Thoracic aorta (tissue), 2 donors: Measurements from ENCODE around the gene RALGAPA2. TPM values are rescaled to one million over a fixed set of nuclear protein-coding genes. Genes with fewer than 3 reads are reported as not detected.

ENCODE experiments used
- ATAC-seq: fragments of 150-250 bp; one replicate; pipeline ENCODE4 v1.8.0; 2017; ENCODE audit warnings: low read depth; ENCODE audit not compliant: insufficient number of reproducible peaks, low FRiP score
- DNase-seq: peaks from one replicate; pipeline ENCODE4 v3.0.0-alpha.2; 2020; ENCODE audit warnings: low spot score
- H3K27ac ChIP-seq, 2 donors: fragments of 200-600 bp; sonication (generic); 1 replicate in 1 of 2; 2 replicates in 1 of 2; pipeline ENCODE4 v1.5.1; 2016; ENCODE audit warnings: mild to moderate bottlenecking in 2 of 2, moderate library complexity in 2 of 2
- H3K27me3 ChIP-seq: fragments of 200-600 bp; sonication (generic); replicated peaks from 2 replicates; pipeline ENCODE4 v1.6.0; 2016; ENCODE audit warnings: mild to moderate bottlenecking; ENCODE audit not compliant: insufficient read depth
- H3K36me3 ChIP-seq: fragments of 200-600 bp; sonication (generic); one replicate; pipeline ENCODE4 v1.5.1; 2016
- H3K4me1 ChIP-seq, 2 donors: fragments of 200-600 bp; sonication (generic); 1 replicate in 1 of 2; 2 replicates in 1 of 2; pipeline versions ENCODE4 v1.5.1 to v1.6.0; 2016; ENCODE audit warnings: low read depth in 2 of 2, mild to moderate bottlenecking in 1 of 2; ENCODE audit not compliant: control insufficient read depth in 1 of 2
- H3K4me3 ChIP-seq: fragments of 200-600 bp; sonication (generic); 2 replicates; pipeline ENCODE4 v1.5.1; 2016; ENCODE audit warnings: mild to moderate bottlenecking
- H3K9me3 ChIP-seq: fragments of 200-600 bp; sonication (generic); 2 replicates; pipeline ENCODE4 v1.5.1; 2016
- CTCF ChIP-seq: fragments of 200-600 bp; sonication (generic); IDR thresholded peaks from one replicate; pipeline ENCODE4 v1.5.1; 2019; ENCODE audit warnings: antibody characterized with exemption
- total RNA-seq, 2 donors: library from RNA; depleted of rRNA; stranded (reverse); fragments of >200 nt; gene quantifications; one replicate each; pipeline versions ENCODE4 v1.1.0 to v1.2.3, GENCODE V29; 2016

The RALGAPA2 gene
- total RNA-seq, 2 donors from 2014 or later, result 20.3 to 48.3 TPM

GRCh38 chr20:20426655-20426907 lies 285.9 kb downstream of the RALGAPA2 start:
- ATAC-seq (no peak), DNase-seq (no peak)
- H3K27me3 ChIP-seq, result no peaks in the 10 kb centered on the region
- H3K36me3 ChIP-seq, result no peaks in the 10 kb centered on the region
- no peak overlapping the region for H3K27ac ChIP-seq
- H3K4me1 ChIP-seq, result no peaks in the 10 kb centered on the region
- no peaks in the 10 kb centered on the region for H3K9me3 ChIP-seq
- no peak for TF ChIP-seq CTCF
- H3K4me3 ChIP-seq, result no peak overlapping the region

GRCh38 chr20:20425823-20426654 lies 286.4 kb downstream of the RALGAPA2 start:
- ATAC-seq (no peak), DNase-seq (no peak)
- Histone ChIP-seq H3K27ac (no peak overlapping the region), H3K4me1 (no peaks in the 10 kb centered on the region), H3K9me3 (no peaks in the 10 kb centered on the region), H3K4me3 (no peak overlapping the region), H3K27me3 (no peaks in the 10 kb centered on the region), H3K36me3 (no peaks in the 10 kb centered on the region)
- TF ChIP-seq CTCF, result no peak

DNA sequence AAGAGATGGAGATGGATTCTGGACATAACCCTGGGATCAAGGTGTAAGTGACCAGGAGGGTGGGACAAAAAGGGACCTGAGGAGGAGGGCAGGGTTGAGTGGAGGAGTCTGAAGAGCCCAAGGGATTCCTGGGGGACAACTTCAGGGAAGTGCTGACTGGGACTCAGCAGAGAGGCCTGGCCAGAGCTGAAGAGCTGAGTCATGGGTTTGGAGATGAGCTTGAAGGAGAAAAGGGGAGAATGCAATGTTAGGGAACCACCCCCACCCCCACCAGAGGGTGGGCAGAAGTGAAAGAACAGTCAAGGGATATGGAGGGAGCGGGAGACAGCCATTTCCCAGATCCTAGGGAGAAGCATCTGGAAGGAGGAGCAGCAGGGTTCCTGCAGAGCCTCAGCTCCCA lies 289.3 kb downstream of the RALGAPA2 start:
- no peak overlapping the region for H3K4me3 ChIP-seq
- H3K27ac ChIP-seq, result no peak overlapping the region
- no peaks in the 10 kb centered on the region for H3K9me3 ChIP-seq
- ATAC-seq (no peak), DNase-seq (no peak)
- no peaks in the 10 kb centered on the region for H3K36me3 ChIP-seq
- TF ChIP-seq CTCF, result no peak
- H3K4me1 ChIP-seq, result no peaks in the 10 kb centered on the region
- no peaks in the 10 kb centered on the region for H3K27me3 ChIP-seq

DNA sequence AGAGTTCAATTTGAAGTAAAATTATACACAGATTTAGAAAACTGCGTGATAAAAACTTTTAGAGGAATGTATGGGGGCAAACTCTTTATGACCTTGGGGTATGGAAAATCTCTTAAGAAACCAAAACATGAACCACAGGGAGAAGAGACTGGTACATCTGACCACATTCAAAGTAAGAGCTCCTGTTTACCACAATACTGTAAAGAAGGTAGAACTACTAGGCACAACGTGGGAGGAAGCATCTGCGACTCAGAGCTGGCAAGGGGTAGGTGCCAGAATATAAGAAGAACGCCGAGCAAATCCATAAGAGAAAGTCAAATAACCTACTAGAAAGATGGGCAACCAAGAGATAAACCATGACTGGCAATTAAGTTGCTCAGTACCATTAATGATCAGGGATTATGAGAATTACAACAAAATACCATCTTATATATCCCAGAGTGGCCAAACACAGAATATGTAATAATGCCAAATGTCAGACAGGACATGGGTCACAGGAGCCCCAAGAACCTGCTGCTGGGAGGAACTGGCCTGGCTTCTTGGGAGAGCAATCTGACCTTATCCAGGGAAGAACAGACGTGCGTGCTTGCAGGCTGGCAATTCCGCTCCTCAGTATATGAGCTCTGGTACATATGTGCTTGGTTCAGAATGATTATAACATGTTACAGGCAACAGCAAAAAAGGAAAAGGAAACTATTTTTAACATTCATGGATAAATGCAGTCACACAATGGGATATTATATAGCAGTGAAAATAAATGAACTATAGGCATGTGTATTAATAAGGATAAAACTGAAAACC lies 294.4 kb downstream of the RALGAPA2 start:
- Histone ChIP-seq H3K4me3 (no peak overlapping the region), H3K27ac (no peak overlapping the region), H3K9me3 (no peaks in the 10 kb centered on the region), H3K4me1 (no peaks in the 10 kb centered on the region), H3K27me3 (no peaks in the 10 kb centered on the region), H3K36me3 (no peaks in the 10 kb centered on the region)
- ATAC-seq (no peak), DNase-seq (no peak)
- no peak for TF ChIP-seq CTCF

- ATAC-seq (no peak), DNase-seq (no peak)
- H3K27ac ChIP-seq, result no peak overlapping the region
- no peak overlapping the region for H3K4me3 ChIP-seq
- H3K4me1 ChIP-seq, result no peaks in the 10 kb centered on the region
- H3K9me3 ChIP-seq, result no peaks in the 10 kb centered on the region
- no peak for TF ChIP-seq CTCF
- no peaks in the 10 kb centered on the region for H3K36me3 ChIP-seq
- H3K27me3 ChIP-seq, result no peaks in the 10 kb centered on the region
Measured at GRCh38 chr20:20415321-20415720, 297.1 kb downstream of the RALGAPA2 start.
